ENCODE results near the gene CUX1.

DNA sequence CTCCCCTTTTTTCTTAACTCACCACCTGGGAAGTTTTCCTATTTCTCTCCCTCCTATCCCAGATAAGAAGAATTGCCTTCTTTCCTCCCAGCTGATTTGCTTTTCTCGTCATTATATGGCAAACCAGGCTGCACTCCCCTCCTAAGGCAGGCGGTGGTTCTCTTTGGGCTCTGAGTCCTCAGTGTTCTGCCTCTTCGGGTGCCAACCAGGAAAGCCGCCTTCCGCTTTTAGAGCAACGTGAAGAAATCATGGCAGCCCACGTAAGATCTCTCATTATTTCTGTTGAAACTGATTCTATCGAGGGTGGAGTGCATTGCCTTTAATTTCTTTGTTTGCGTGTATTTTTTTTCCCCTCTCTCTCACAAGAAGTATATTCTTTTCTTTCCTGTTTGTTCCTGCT lies 141.9 kb downstream of the CUX1 start:
- TF ChIP-seq POLR2A (IDR thresholded peaks at IDR 0.05; ENCODE audit: low read depth, low read length) (no peak), POLR2AphosphoS5 (IDR thresholded peaks at IDR 0.05; ENCODE audit: low read depth, low read length) (no peak), TAF1 (IDR thresholded peaks at IDR 0.05; ENCODE audit: borderline replicate concordance, low read depth, low read length) (no peak)

All from GM12892 (cell line).